K562 (cell line): Measurements from ENCODE around the gene KRT8. TPM values are rescaled to one million over a fixed set of nuclear protein-coding genes. Genes with fewer than 3 reads are reported as not detected.

Experiments
- ARHGAP35 ChIP-seq: fragments of 450-650 bp; IDR thresholded peaks from 2 replicates; pipeline ENCODE4 v1.6.1; 2018; ENCODE audit not compliant: partially characterized antibody
- ARNT ChIP-seq, 2 experiments: fragments of 450-650 bp; IDR thresholded peaks; 2 replicates each; pipeline ENCODE4 v1.6.1; 2016; ENCODE audit warnings: mild to moderate bottlenecking in 1 of 2
- ELF2 ChIP-seq: fragments of 250-450 bp; sonication (Bioruptor Pico); IDR thresholded peaks from 2 replicates; pipeline ENCODE4 v1.5.0; 2021; ENCODE audit warnings: mild to moderate bottlenecking
- EWSR1 ChIP-seq: fragments of 450-650 bp; IDR thresholded peaks from 2 replicates; pipeline ENCODE4 v1.6.1; 2018; ENCODE audit warnings: borderline replicate concordance, mild to moderate bottlenecking, low read depth, moderate library complexity; ENCODE audit not compliant: partially characterized antibody
- HDAC1 ChIP-seq, 2 experiments: fragments of 450-650 bp; IDR thresholded peaks; 2 replicates each; pipeline ENCODE4 v1.6.1; 2016 to 2017; ENCODE audit warnings: inconsistent platforms in 1 of 2, mild to moderate bottlenecking in 1 of 2, moderate library complexity in 1 of 2
- HMG20A ChIP-seq: fragments of 450-650 bp; formaldehyde crosslinking; conservative IDR thresholded peaks from 2 replicates; pipeline ENCODE4 v1.4.0; 2020; ENCODE audit warnings: mild to moderate bottlenecking, mixed read lengths
- MAFF ChIP-seq: IDR thresholded peaks from 2 replicates; pipeline ENCODE4 v1.6.1; 2012; ENCODE audit warnings: low read length, improper control_type of control experiment
- MBD2 ChIP-seq: sonication (generic); IDR thresholded peaks from 2 replicates; pipeline ENCODE4 v1.6.1; 2016; ENCODE audit warnings: low read depth, borderline replicate concordance
- MEF2A ChIP-seq: IDR thresholded peaks from 2 replicates; pipeline ENCODE4 v1.6.1; 2011; ENCODE audit warnings: low read depth, mild to moderate bottlenecking, low read length, moderate library complexity; ENCODE audit not compliant: control insufficient read depth
- NFIC ChIP-seq: fragments of 450-650 bp; IDR thresholded peaks from 2 replicates; pipeline ENCODE4 v1.6.1; 2017; ENCODE audit warnings: mild to moderate bottlenecking, inconsistent platforms
- NFYB ChIP-seq: IDR thresholded peaks from 2 replicates; pipeline ENCODE4 v1.6.1; 2011; ENCODE audit warnings: mild to moderate bottlenecking, moderate library complexity; ENCODE audit not compliant: insufficient read length; ENCODE audit errors: extremely low read depth
- RB1 ChIP-seq: fragments of 450-650 bp; IDR thresholded peaks from 2 replicates; pipeline ENCODE4 v1.6.1; 2017; ENCODE audit warnings: low read depth, mild to moderate bottlenecking
- SAFB ChIP-seq: fragments of 200-400 bp; formaldehyde crosslinking; IDR thresholded peaks from 2 replicates; pipeline ENCODE4 v1.6.1; 2017; ENCODE audit warnings: low read depth, low read length, borderline replicate concordance
- SMARCA4 ChIP-seq: fragments of 450-650 bp; IDR thresholded peaks from 2 replicates; pipeline ENCODE4 v1.6.1; 2016
- SMARCE1 ChIP-seq: fragments of 450-650 bp; IDR thresholded peaks from 2 replicates; pipeline ENCODE4 v1.7.1; 2016; ENCODE audit warnings: mild to moderate bottlenecking
- SRSF3 ChIP-seq: fragments of 200-400 bp; formaldehyde crosslinking; IDR thresholded peaks from 2 replicates; pipeline ENCODE4 v1.6.1; 2016; ENCODE audit warnings: mild to moderate bottlenecking, low read length, moderate library complexity; ENCODE audit not compliant: insufficient read depth
- TEAD4 ChIP-seq, 2 experiments: sonication (generic) in 1 of 2; formaldehyde crosslinking in 1 of 2; IDR thresholded peaks; 2 replicates each; pipeline versions ENCODE4 v1.6.1 to v1.8.0; 2012 to 2022; ENCODE audit warnings: borderline replicate concordance in 1 of 2, inconsistent platforms in 1 of 2, low read length in 1 of 2, mild to moderate bottlenecking in 1 of 2, missing genetic modification reagents in 1 of 2
- YY1 ChIP-seq, 3 experiments: IDR thresholded peaks; 2 replicates each; pipeline ENCODE4 v1.6.1; 2011; ENCODE audit warnings: low read length in 2 of 3, mild to moderate bottlenecking in 2 of 3, moderate library complexity in 2 of 3, borderline replicate concordance in 1 of 3, control low read depth in 1 of 3, low read depth in 1 of 3; ENCODE audit not compliant: insufficient read depth in 3 of 3, insufficient replicate concordance in 2 of 3, control insufficient read depth in 1 of 3, insufficient read length in 1 of 3; ENCODE audit errors: extremely low read depth in 1 of 3
- ZKSCAN3 ChIP-seq: fragments of 250-450 bp; sonication (Bioruptor Pico); IDR thresholded peaks from 2 replicates; pipeline ENCODE4 v1.4.0; 2020
- ZNF146 ChIP-seq: IDR thresholded peaks from one replicate; pipeline ENCODE4 v1.6.1; 2018; ENCODE audit warnings: missing compliant biosample characterization; ENCODE audit not compliant: unreplicated experiment
- ZNF280A ChIP-seq: fragments of 450-650 bp; IDR thresholded peaks from 2 replicates; pipeline ENCODE4 v1.6.1; 2018; ENCODE audit warnings: mild to moderate bottlenecking, low read depth; ENCODE audit not compliant: partially characterized antibody
- polyA plus RNA-seq, 8 experiments: library from polyadenylated mRNA; depleted of rRNA in 4 of 8; stranded (reverse) in 5 of 8; unstranded in 3 of 8; fragments of >200 nt; fragmentation: Nextera tagmentation in 2 of 8; fragmentation: Illumina TruSeq in 1 of 8; extraction: Ambion mirVana in 2 of 8; extraction: Trizol in 1 of 8; gene quantifications; 2 replicates each; pipeline versions ENCODE4 v1.2.1 to v1.2.3, GENCODE V29; 2011 to 2014; ENCODE audit warnings: inconsistent platforms in 1 of 8, missing spikeins in 1 of 8
- total RNA-seq, 7 experiments: library from RNA; depleted of rRNA in 6 of 7; stranded (reverse); fragments of >200 nt in 6 of 7; fragmentation: Illumina TruSeq in 2 of 7; extraction: Trizol in 2 of 7; gene quantifications; 2 replicates each; pipeline versions ENCODE4 v1.2.1 to v1.2.3, GENCODE V29; 2011 to 2021; ENCODE audit warnings: low replicate concordance in 1 of 7
- TF ChIP-seq, protein P1 (sequence below), 2 experiments: IDR thresholded peaks in 1 of 2; conservative IDR thresholded peaks in 1 of 2; 2 replicates each; pipeline ENCODE4 v1.6.1; 2016; ENCODE audit warnings: low read depth in 2 of 2, mild to moderate bottlenecking in 1 of 2, missing compliant biosample characterization in 1 of 2, missing genetic modification characterization in 1 of 2, moderate library complexity in 1 of 2
- TF ChIP-seq, protein P2 (sequence below): fragments of 250-450 bp; sonication (Bioruptor Pico); IDR thresholded peaks from 2 replicates; pipeline ENCODE4 v1.8.0; 2021; ENCODE audit warnings: mild to moderate bottlenecking, moderate library complexity

Gene KRT8
- total and polyA plus RNA-seq, 9 of the 15 experiments (the other 6 are each of a cell fraction or from before 2014, with no cell fraction given), result 41.5 to 661 (median 260) TPM

DNA sequence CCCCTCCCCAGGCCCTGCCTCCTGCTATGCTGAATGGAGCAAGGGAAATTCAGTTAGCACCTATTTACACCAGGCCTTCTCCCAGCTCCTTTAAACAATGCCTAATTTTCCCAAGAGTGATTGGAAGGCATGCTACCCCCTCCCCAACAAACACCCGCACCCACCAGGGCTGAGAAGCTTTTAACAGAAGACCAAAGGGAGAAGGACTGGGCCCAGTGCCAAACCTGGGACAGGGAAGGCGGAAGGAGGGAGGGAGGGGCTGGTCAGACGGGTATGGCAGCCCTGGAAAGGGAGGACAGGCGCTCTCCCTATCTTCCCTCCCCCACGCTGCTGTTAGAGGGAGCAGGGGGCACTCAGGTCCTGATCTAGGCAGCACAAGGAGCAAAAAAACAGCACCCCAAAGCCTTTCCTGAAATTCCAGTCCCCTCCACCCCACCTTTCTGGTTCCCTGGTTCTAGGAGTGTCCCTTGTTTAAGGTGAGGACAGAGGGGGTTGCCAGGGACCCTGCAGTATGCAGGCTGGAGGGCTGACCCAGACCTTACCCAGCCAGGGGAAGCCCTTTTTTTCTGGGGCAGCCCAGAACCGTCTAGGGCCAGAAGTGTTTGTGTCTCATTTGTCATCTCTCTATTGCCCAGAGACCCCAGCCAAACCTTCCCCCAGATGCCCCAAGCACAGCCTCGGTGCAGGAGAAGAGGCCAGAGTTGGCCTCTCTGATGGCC lies 2.4 kb upstream of the KRT8 start (continued):
- no peak for TF ChIP-seq ARNT (IDR thresholded peaks at IDR 0.05)
- peak; percentile 97 for TF ChIP-seq NFIC
- TF ChIP-seq SAFB, result no peak
- no peak for TF ChIP-seq MAFF
- no peak for TF ChIP-seq ELF2
- no peak for TF ChIP-seq SMARCE1
- TF ChIP-seq NFYB, result no peak
- no peak for TF ChIP-seq SRSF3
- TF ChIP-seq ARHGAP35, result no peak
- TF ChIP-seq HMG20A (CRISPR knock-in tag), result no peak
- no peak for TF ChIP-seq ZNF146
- TF ChIP-seq, protein P1, sequence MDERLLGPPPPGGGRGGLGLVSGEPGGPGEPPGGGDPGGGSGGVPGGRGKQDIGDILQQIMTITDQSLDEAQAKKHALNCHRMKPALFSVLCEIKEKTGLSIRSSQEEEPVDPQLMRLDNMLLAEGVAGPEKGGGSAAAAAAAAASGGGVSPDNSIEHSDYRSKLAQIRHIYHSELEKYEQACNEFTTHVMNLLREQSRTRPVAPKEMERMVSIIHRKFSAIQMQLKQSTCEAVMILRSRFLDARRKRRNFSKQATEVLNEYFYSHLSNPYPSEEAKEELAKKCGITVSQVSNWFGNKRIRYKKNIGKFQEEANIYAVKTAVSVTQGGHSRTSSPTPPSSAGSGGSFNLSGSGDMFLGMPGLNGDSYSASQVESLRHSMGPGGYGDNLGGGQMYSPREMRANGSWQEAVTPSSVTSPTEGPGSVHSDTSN (CRISPR knock-in tag; IDR thresholded peaks at IDR 0.05; ENCODE audit: low read depth), result no peak
- TF ChIP-seq, protein P1 (tag; conservative IDR thresholded peaks at IDR 0.05; ENCODE audit: low read depth), result no peak
- TF ChIP-seq MEF2A, result no peak
- TF ChIP-seq, protein P2, sequence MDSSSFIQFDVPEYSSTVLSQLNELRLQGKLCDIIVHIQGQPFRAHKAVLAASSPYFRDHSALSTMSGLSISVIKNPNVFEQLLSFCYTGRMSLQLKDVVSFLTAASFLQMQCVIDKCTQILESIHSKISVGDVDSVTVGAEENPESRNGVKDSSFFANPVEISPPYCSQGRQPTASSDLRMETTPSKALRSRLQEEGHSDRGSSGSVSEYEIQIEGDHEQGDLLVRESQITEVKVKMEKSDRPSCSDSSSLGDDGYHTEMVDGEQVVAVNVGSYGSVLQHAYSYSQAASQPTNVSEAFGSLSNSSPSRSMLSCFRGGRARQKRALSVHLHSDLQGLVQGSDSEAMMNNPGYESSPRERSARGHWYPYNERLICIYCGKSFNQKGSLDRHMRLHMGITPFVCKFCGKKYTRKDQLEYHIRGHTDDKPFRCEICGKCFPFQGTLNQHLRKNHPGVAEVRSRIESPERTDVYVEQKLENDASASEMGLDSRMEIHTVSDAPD, result no peak
- TF ChIP-seq TEAD4 (IDR thresholded peaks at IDR 0.05; ENCODE audit: low read length), result no peak
- TF ChIP-seq TEAD4 (CRISPR knock-in tag; IDR thresholded peaks at IDR 0.05; ENCODE audit: borderline replicate concordance), result no peak
- peak in 1 of 3 experiments; percentile 35 for TF ChIP-seq YY1 (IDR thresholded peaks at IDR 0.05; ENCODE audit: borderline replicate concordance in 1 of 3, control insufficient read depth in 1 of 3, extremely low read depth in 1 of 3, insufficient read depth in 3 of 3, insufficient read length in 1 of 3, insufficient replicate concordance in 2 of 3, low read depth in 1 of 3, low read length in 2 of 3)
- TF ChIP-seq SMARCA4, result peak; percentile 57
- no peak for TF ChIP-seq ZNF280A
- no peak for TF ChIP-seq HDAC1 (IDR thresholded peaks at IDR 0.05)
- no peak for TF ChIP-seq MBD2
- TF ChIP-seq EWSR1, result no peak
- no peak for TF ChIP-seq RB1
- TF ChIP-seq ZKSCAN3, result no peak
